HG03025 (cell line): ENCODE data around the gene C19orf67.

Experiments
- ATAC-seq: cut with Tn5 transposase; IDR thresholded peaks from one replicate; pipeline ENCODE4 v1.9.1; 2021; ENCODE audit warnings: mild to moderate bottlenecking, moderate library complexity; ENCODE audit not compliant: unreplicated experiment, low FRiP score

Gene C19orf67

GRCh38 chr19:14088634-14089411, 3.2 kb upstream of the C19orf67 start:
- no peak for ATAC-seq

- ATAC-seq, result no peak
Observed at GRCh38 chr19:14086098-14086497, 515 bp upstream of the C19orf67 start.

GRCh38 chr19:14082675-14082960, 3.0 kb downstream of the C19orf67 start:
- no peak for ATAC-seq

GRCh38 chr19:14081797-14082674, 3.5 kb downstream of the C19orf67 start:
- ATAC-seq, result no peak

- ATAC-seq, result peak; percentile 84
Observed at GRCh38 chr19:14080887-14081796, 4.4 kb downstream of the C19orf67 start.

GRCh38 chr19:14078411-14078810, 7.2 kb downstream of the C19orf67 start:
- ATAC-seq, result no peak

GRCh38 chr19:14073925-14074838, 11.4 kb downstream of the C19orf67 start:
- ATAC-seq, result no peak

GRCh38 chr19:14073261-14073924, 12.2 kb downstream of the C19orf67 start:
- no peak for ATAC-seq

- no peak for ATAC-seq
Observed at GRCh38 chr19:14072535-14073260, 12.9 kb downstream of the C19orf67 start, which contains the start of gene MISP3. MISP3 (plus strand) TSS chr19:14072786; CDS start chr19:14073310, 524 bp downstream.

- ATAC-seq, result no peak
Observed at GRCh38 chr19:14070268-14071050, 15.1 kb downstream of the C19orf67 start.

- no peak for ATAC-seq
Observed at GRCh38 chr19:14066134-14066533, 19.4 kb downstream of the C19orf67 start.

GRCh38 chr19:14063105-14063504, 22.5 kb downstream of the C19orf67 start:
- ATAC-seq, result no peak

GRCh38 chr19:14062558-14062855, 23.1 kb downstream of the C19orf67 start:
- no peak for ATAC-seq

GRCh38 chr19:14061751-14062557, 23.6 kb downstream of the C19orf67 start, which contains the start of gene PALM3:
PALM3 (minus strand) TSS chr19:14062076; CDS start chr19:14061980, 96 bp downstream.
- ATAC-seq, result no peak

GRCh38 chr19:14061081-14061749, 24.4 kb downstream of the C19orf67 start:
- no peak for ATAC-seq

GRCh38 chr19:14059652-14060155, 25.9 kb downstream of the C19orf67 start:
- ATAC-seq, result no peak
